Duodenal mucosa (tissue), 2 donors: ENCODE results near the gene ITGB3BP.
"Not testable (repeated sequence)": the region's sequence is repeated elsewhere in the genome, so short reads cannot be mapped to it uniquely, and the experiment has no call there.

Experiments used
- H3K27ac ChIP-seq: one replicate; pipeline ENCODE4 v1.7.0; 2013; ENCODE audit warnings: low read depth, low read length
- H3K27me3 ChIP-seq, 2 donors: one replicate each; pipeline ENCODE4 v1.7.0; 2013; ENCODE audit warnings: low read length in 2 of 2, control low read depth in 1 of 2; ENCODE audit not compliant: insufficient read depth in 2 of 2, control insufficient read depth in 1 of 2
- H3K36me3 ChIP-seq, 2 donors: one replicate each; pipeline ENCODE4 v1.7.0; 2013; ENCODE audit warnings: low read length in 2 of 2, control low read depth in 1 of 2; ENCODE audit not compliant: insufficient read depth in 2 of 2, control insufficient read depth in 1 of 2
- H3K4me1 ChIP-seq, 2 donors: one replicate each; pipeline ENCODE4 v1.7.0; 2013; ENCODE audit warnings: low read length in 2 of 2, control low read depth in 1 of 2; ENCODE audit not compliant: insufficient read depth in 2 of 2, control insufficient read depth in 1 of 2
- H3K4me3 ChIP-seq, 2 donors: one replicate each; pipeline ENCODE4 v1.7.0; 2013; ENCODE audit warnings: low read length in 2 of 2, low read depth in 1 of 2
- H3K9ac ChIP-seq, 2 donors: one replicate each; pipeline ENCODE4 v1.7.0; 2013; ENCODE audit warnings: low read length in 2 of 2, low read depth in 1 of 2
- H3K9me3 ChIP-seq, 2 donors: one replicate each; pipeline ENCODE4 v1.7.0; 2013; ENCODE audit warnings: low read length in 2 of 2, control low read depth in 1 of 2; ENCODE audit not compliant: control insufficient read depth in 1 of 2

The ITGB3BP gene

DNA sequence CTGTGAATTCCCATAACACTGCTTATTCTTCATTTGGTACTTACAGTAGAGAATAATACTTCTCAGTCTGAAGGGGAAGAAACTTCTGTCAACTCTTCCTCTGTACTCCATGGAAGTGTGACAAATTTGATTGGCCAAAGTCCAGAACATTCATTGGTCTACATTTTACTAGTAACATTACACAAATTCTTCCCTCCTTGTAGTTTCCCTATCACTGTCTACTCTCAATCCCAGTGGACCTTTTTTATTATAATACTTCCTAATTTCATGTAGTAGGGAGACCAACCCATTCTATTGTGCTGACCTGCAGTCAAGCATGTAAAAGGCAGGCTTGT, 80.9 kb downstream of the ITGB3BP start:
- Histone ChIP-seq H3K4me3 (no peak overlapping the region), H3K9ac (no peak overlapping the region), H3K9me3 (no peaks in the 10 kb centered on the region), H3K4me1 (no peaks in the 10 kb centered on the region), H3K27ac (no peak overlapping the region), H3K36me3 (no peaks in the 10 kb centered on the region), H3K27me3 (no peaks in the 10 kb centered on the region)

DNA sequence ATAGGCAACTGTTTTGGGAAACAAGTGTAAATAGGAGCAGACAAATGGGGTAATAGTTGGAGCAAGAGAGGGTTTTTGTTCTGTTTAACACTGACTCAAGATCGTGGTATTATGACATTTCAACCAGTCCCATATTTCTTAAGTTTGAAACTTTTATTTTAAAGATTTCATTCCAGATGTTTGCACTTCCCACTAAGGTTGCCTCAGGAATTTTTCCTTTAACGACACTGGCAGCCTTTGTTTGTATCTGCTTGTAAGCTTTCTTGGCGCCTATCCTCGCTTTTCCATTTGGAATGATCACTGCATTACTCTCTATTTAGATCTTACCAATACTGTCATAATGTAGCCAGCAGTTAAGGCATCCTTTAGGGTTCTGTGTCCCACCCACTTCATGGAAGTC, 87.9 kb downstream of the ITGB3BP start:
- Histone ChIP-seq H3K36me3 (peaks cover 0 to 4% of the 10 kb centered on the region in 2 donors), H3K4me1 (no peaks in the 10 kb centered on the region), H3K27ac (no peak overlapping the region), H3K9me3 (peaks cover 0 to 4% of the 10 kb centered on the region in 2 donors), H3K4me3 (no peak overlapping the region), H3K27me3 (no peaks in the 10 kb centered on the region), H3K9ac (no peak overlapping the region)

DNA sequence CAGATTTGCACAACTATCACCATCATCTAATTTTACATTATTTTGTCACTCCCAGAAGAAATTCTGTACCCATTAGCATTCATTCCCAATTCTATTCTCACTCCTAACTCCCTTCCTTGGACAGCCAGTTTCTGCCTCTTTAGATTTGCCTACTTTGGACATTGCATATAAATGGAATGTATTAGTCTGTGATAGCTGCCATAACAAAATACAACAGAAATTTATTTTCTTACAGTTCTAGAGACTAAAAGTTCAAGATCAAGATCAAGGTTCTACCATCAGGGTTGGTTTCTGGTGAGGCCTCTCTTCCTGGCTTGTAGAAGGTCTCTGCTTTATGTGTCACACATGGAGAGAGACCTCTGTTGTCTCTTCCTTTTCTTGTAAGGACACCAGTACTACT, 93.7 kb downstream of the ITGB3BP start:
- Histone ChIP-seq H3K9me3 (peaks cover 0 to 10% of the 10 kb centered on the region in 2 donors), H3K4me1 (no peaks in the 10 kb centered on the region), H3K27ac (no peak overlapping the region), H3K9ac (no peak overlapping the region), H3K4me3 (no peak overlapping the region), H3K36me3 (peaks cover 6 to 7% of the 10 kb centered on the region in 2 donors), H3K27me3 (no peaks in the 10 kb centered on the region)

DNA sequence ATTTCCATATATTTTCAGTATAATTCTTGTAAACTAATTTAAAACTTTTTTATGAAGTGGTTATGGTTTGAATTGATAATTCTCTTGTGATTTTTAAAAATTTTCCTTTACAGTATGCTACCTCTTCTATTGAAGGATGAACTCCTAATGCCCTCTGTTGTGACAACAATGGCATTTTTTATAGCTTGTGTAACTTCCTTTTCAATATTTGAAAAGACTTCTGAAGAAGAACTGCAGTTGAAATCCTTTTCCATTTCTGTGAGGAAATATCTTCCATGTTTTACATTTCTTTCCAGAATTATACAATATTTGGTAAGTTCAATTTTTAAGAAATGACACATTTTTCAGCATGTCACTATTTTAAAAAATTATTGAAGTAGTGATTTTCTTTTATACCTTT, 94.2 kb downstream of the ITGB3BP start:
- Histone ChIP-seq H3K4me1 (no peaks in the 10 kb centered on the region), H3K4me3 (no peak overlapping the region), H3K27me3 (no peaks in the 10 kb centered on the region)

DNA sequence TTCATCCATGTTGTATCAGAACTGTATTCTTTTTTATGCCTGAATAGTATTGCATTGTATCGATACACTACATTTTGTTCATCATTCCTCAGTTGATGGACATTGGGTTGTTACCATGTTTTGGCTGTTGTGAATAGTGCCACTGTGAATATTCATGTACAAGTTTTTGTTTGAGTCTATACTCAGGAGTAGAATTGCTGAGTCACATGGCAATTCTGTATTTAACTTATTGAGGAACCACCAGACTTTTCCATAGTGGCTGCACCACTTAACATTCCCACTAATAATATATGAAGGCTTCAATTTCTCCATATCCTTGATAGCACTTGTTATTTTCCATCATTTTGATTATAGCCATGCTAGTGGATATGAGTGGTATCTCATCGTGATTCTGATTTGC, 99.4 kb downstream of the ITGB3BP start:
- Histone ChIP-seq H3K9ac (no peak overlapping the region), H3K4me1 (no peaks in the 10 kb centered on the region), H3K27me3 (no peaks in the 10 kb centered on the region), H3K27ac (no peak overlapping the region), H3K36me3 (peaks cover 0 to 6% of the 10 kb centered on the region in 2 donors), H3K9me3 (no peaks in the 10 kb centered on the region), H3K4me3 (no peak overlapping the region)

More for the DNA sequence above, 94.2 kb downstream of the ITGB3BP start:
- Histone ChIP-seq H3K36me3 (peaks cover 6 to 7% of the 10 kb centered on the region in 2 donors), H3K9ac (no peak overlapping the region), H3K27ac (no peak overlapping the region), H3K9me3 (peaks cover 0 to 10% of the 10 kb centered on the region in 2 donors)

DNA sequence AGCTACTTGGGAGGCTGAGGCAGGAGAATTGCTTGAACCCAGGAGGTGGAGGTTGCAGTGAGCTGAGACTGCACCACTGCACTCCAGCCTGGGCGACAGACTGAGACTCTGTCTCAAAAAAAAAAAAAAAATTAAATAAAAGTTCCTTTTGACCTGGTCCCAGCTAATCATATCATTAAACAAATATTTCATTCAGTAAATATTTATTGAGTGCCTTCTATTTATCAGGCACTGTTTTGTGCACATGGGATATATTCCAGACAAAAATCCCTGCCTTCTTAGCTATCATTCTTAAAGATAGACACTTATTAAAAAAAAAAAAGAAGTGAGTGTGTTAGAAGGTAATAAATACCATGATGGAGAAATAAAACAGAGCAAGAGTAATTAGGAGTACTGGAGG, 102.3 kb downstream of the ITGB3BP start:
- not testable (repeated sequence) for H3K9me3 ChIP-seq, H3K9ac ChIP-seq, H3K4me3 ChIP-seq, H3K27ac ChIP-seq, H3K4me1 ChIP-seq, H3K36me3 ChIP-seq, H3K27me3 ChIP-seq

DNA sequence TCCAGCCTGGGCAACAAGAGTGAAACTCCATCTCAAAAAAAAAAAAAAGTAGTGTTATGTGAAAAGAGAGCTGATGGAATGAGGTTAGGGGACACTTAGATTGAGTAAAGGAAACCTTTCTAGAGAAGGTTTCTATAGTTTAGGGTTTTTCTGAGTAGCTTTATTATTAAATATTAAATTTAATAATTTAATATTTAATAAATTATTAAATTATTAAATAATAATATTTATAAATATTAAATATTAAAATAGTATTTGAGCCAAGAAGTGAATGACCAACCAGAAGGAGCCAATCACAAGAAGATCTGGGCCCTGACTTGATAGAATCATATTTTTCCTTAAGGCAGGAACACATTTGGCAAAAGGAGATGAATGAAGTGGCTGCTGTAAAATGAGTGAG, 104.9 kb downstream of the ITGB3BP start:
- no peak overlapping the region for H3K9ac ChIP-seq

DNA sequence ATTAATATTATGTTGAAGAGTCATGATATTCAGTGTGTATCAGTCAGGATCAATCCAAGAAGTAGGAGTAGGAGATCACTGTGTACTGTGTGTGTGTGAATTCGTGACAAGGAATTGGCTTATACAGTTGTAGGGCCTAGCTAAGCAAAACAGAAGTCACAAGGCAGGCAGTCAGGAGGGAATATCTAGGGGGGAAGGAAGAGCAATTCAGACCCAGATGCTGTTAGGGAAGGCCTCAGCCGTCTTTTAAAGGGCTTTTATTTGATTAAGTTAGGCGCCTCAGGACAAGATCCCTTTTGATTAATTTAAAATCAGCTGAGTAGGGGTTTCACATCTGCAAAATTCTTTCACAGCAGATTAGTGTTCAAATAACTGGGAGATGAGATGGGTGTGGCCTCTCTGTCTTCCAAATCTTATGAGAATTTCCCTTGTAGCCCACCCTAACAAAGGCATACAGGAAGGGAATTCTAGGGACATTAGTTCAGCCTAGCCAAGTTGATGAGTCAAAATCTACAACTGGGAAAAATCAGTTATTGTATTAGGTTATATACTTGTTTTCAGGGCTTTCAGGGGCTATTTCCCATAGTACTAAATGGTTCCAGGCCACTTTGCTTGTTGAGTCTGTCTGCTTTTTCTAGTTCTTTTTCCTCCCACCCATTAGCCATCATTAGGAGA, 108.2 kb downstream of the ITGB3BP start:
- Histone ChIP-seq H3K4me3 (no peak overlapping the region), H3K9me3 (no peaks in the 10 kb centered on the region)

More for the DNA sequence above, 104.9 kb downstream of the ITGB3BP start:
- H3K4me3 ChIP-seq, result no peak overlapping the region
- peaks cover 0 to 4% of the 10 kb centered on the region in 2 donors for H3K4me1 ChIP-seq
- no peak overlapping the region for H3K27ac ChIP-seq
- H3K36me3 ChIP-seq, result peaks cover 6% of the 10 kb centered on the region in 2 donors
- H3K9me3 ChIP-seq, result no peaks in the 10 kb centered on the region
- H3K27me3 ChIP-seq, result no peaks in the 10 kb centered on the region

DNA sequence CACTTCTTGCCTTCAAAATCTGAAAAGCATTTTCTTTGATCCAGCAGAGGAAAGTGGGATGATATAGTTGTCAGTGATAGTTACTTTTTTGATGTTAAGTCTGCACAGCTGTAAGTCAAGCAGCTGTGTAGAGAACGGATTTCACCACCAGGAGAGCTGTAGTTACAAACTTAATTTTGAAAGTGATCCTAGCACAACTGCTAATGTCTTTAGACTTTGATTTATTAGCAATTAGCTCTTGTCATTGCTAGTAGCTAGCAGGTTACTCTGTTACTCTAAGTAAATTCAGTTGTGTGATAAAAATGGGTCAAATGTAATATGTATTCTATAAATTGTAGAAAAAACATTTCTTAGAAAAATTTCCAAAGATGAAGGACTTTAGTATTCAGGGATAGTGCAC, 109.6 kb downstream of the ITGB3BP start:
- Histone ChIP-seq H3K4me1 (peaks cover 0 to 5% of the 10 kb centered on the region in 2 donors), H3K27me3 (no peaks in the 10 kb centered on the region), H3K9ac (no peak overlapping the region), H3K27ac (no peak overlapping the region), H3K9me3 (no peaks in the 10 kb centered on the region), H3K4me3 (no peak overlapping the region), H3K36me3 (peaks cover 0 to 12% of the 10 kb centered on the region in 2 donors)

More for the DNA sequence above, 108.2 kb downstream of the ITGB3BP start:
- Histone ChIP-seq H3K27ac (no peak overlapping the region), H3K9ac (no peak overlapping the region), H3K36me3 (peaks cover under 1 to 12% of the 10 kb centered on the region in 2 donors), H3K27me3 (no peaks in the 10 kb centered on the region), H3K4me1 (peaks cover 0 to 5% of the 10 kb centered on the region in 2 donors)

DNA sequence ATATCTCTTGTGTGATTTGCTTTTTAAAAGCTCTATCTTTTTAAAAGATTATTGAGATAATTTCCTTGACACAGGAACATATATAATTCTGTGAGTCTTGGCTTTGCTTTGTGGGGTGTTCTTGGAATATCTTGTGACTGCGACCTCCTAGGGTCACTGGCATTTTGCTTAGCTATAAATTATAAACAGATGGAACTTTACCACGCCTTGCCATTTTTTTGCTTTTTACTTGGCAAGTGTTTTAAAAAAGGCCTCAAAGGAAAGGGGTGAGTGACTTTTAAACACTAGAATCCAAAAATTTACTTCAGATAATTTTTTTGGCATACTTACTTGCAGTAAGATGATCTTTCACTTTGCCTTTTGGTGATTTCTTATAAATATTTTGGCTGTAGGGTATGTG, 112.0 kb downstream of the ITGB3BP start:
- Histone ChIP-seq H3K36me3 (peaks cover 0 to 10% of the 10 kb centered on the region in 2 donors), H3K9ac (no peak overlapping the region), H3K27me3 (no peaks in the 10 kb centered on the region), H3K9me3 (no peaks in the 10 kb centered on the region), H3K4me3 (no peak overlapping the region), H3K27ac (no peak overlapping the region), H3K4me1 (peaks cover 0 to 5% of the 10 kb centered on the region in 2 donors)
